Measurements from ENCODE around the gene NAV2.

NAV2 gene

DNA sequence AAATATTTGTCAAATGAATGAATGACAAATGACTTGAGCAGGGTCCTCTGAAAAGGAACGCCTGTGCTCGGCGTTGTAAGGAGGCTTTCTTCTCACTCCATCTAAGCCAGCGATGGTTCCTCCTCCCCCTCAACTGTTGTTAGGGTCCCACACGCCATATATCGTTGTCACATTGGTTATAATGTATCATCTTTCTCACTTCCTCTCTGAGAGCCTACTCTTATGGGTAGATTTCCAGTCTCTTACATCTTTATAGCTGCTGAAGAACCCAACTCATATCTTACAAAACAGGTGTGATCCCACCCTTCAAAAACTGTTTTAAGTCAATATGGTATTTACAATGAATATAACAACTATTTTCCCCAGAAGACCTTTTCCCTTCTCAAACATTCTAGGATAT is 81.5 kb downstream of the NAV2 start:
- Histone ChIP-seq H3K27ac (ENCODE audit: low read length) (no peak overlapping the region), H3K4me3 (ENCODE audit: low read length) (no peak overlapping the region), H3K79me2 (ENCODE audit: low read length) (no peaks in the 10 kb centered on the region), H3K4me2 (ENCODE audit: low read depth, low read length) (no peak overlapping the region), H4K20me1 (ENCODE audit: insufficient read depth, low read length) (no peaks in the 10 kb centered on the region), H3K4me1 (ENCODE audit: low read length) (no peaks in the 10 kb centered on the region), H3K9me3 (replicated peaks; ENCODE audit: insufficient read depth, low read length) (no peaks in the 10 kb centered on the region), H3K27me3 (replicated peaks; ENCODE audit: insufficient read depth, low read length) (no peaks in the 10 kb centered on the region), H3K9me2 (replicated peaks; ENCODE audit: insufficient read depth, low read length) (no peaks in the 10 kb centered on the region), H3K9ac (ENCODE audit: low read length) (no peak overlapping the region), H3K36me3 (replicated peaks; ENCODE audit: insufficient read depth, low read length) (no peaks in the 10 kb centered on the region), H3F3A (ENCODE audit: insufficient read depth, low read length) (no peaks in the 10 kb centered on the region), H2AFZ (ENCODE audit: low read length) (no peak overlapping the region)
- DNase-seq = no peak
- TF ChIP-seq EZH2phosphoT487 (IDR thresholded peaks at IDR 0.05; ENCODE audit: low read length) (no peak), EZH2 (optimal IDR thresholded peaks at IDR 0.05; ENCODE audit: low read depth, low read length) (no peak), CTCF (IDR thresholded peaks at IDR 0.05; ENCODE audit: low read length) (no peak)

- Histone ChIP-seq H3K27me3 (replicated peaks; ENCODE audit: insufficient read depth, low read length) (no peaks in the 10 kb centered on the region), H2AFZ (ENCODE audit: low read length) (no peak overlapping the region), H3K79me2 (ENCODE audit: low read length) (no peaks in the 10 kb centered on the region), H3K4me2 (ENCODE audit: low read depth, low read length) (no peak overlapping the region), H3K4me1 (ENCODE audit: low read length) (no peaks in the 10 kb centered on the region), H3K27ac (ENCODE audit: low read length) (no peak overlapping the region), H3K9me3 (replicated peaks; ENCODE audit: insufficient read depth, low read length) (no peaks in the 10 kb centered on the region), H3F3A (ENCODE audit: insufficient read depth, low read length) (no peaks in the 10 kb centered on the region), H4K20me1 (ENCODE audit: insufficient read depth, low read length) (no peaks in the 10 kb centered on the region), H3K36me3 (replicated peaks; ENCODE audit: insufficient read depth, low read length) (no peaks in the 10 kb centered on the region), H3K9me2 (replicated peaks; ENCODE audit: insufficient read depth, low read length) (no peaks in the 10 kb centered on the region), H3K4me3 (ENCODE audit: low read length) (no peak overlapping the region), H3K9ac (ENCODE audit: low read length) (no peak overlapping the region)
- no peak for DNase-seq
- TF ChIP-seq EZH2phosphoT487 (IDR thresholded peaks at IDR 0.05; ENCODE audit: low read length) (no peak), EZH2 (optimal IDR thresholded peaks at IDR 0.05; ENCODE audit: low read depth, low read length) (no peak), CTCF (IDR thresholded peaks at IDR 0.05; ENCODE audit: low read length) (no peak)
Observed at GRCh38 chr11:19795082-19795481, 82.4 kb downstream of the NAV2 start.

DNA sequence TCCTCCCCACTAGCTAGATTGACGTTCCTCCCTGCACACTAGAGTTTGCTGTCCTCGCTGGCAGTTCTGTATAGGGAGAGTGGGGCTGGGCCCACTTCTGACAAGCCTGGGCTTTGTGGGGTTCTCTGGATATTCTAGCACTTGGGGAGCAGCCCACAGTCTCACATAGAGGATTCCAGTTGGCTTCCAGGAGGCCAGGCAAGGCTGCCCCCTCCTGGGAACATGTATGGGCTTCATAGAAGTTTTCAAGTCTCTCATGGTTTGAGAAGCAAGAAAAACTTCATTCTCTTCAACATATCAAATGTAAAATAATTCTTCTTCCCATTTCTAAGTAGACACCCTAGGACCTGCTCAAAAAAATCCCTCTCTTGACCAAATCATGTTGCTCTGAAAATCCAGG is 87.5 kb downstream of the NAV2 start:
- H2AFZ ChIP-seq (ENCODE audit: low read length) = no peak overlapping the region
- H3K9me2 ChIP-seq (replicated peaks; ENCODE audit: insufficient read depth, low read length) = no peaks in the 10 kb centered on the region
- H3K4me3 ChIP-seq (ENCODE audit: low read length) = no peak overlapping the region
- no peaks in the 10 kb centered on the region for H3K9me3 ChIP-seq (replicated peaks; ENCODE audit: insufficient read depth, low read length)
- no peaks in the 10 kb centered on the region for H3K27me3 ChIP-seq (replicated peaks; ENCODE audit: insufficient read depth, low read length)
- TF ChIP-seq CTCF (IDR thresholded peaks at IDR 0.05; ENCODE audit: low read length) = no peak
- no peak for TF ChIP-seq EZH2phosphoT487 (IDR thresholded peaks at IDR 0.05; ENCODE audit: low read length)
- no peak for TF ChIP-seq EZH2 (optimal IDR thresholded peaks at IDR 0.05; ENCODE audit: low read depth, low read length)
- DNase-seq = no peak
- no peak overlapping the region for H3K27ac ChIP-seq (ENCODE audit: low read length)
- no peak overlapping the region for H3K9ac ChIP-seq (ENCODE audit: low read length)
- no peaks in the 10 kb centered on the region for H3F3A ChIP-seq (ENCODE audit: insufficient read depth, low read length)
- no peaks in the 10 kb centered on the region for H3K36me3 ChIP-seq (replicated peaks; ENCODE audit: insufficient read depth, low read length)
- H4K20me1 ChIP-seq (ENCODE audit: insufficient read depth, low read length) = no peaks in the 10 kb centered on the region
- H3K4me1 ChIP-seq (ENCODE audit: low read length) = no peaks in the 10 kb centered on the region
- H3K4me2 ChIP-seq (ENCODE audit: low read depth, low read length) = no peak overlapping the region
- no peaks in the 10 kb centered on the region for H3K79me2 ChIP-seq (ENCODE audit: low read length)
